HT1080 (cell line): ENCODE data around the gene CRABP2. TPM values are rescaled to one million over a fixed set of nuclear protein-coding genes. Genes with fewer than 3 reads are reported as not detected.

Experiments used
- DNase-seq: peaks from one replicate; pipeline ENCODE4 v3.0.0-alpha.2; 2015; ENCODE audit warnings: low read depth
- total RNA-seq: library from RNA; depleted of rRNA; stranded (reverse); fragments of >200 nt; shearing (Covaris generic); gene quantifications from 2 replicates; pipeline ENCODE4 v1.2.3, GENCODE V29; 2014

Gene CRABP2
- total RNA-seq, 1 experiment from 2014 or later: 8.6 TPM

GRCh38 chr1:156742801-156743200, 37.4 kb upstream of the CRABP2 start:
- DNase-seq: no peak

GRCh38 chr1:156742017-156742416, 36.6 kb upstream of the CRABP2 start:
- no peak for DNase-seq

- DNase-seq: no peak
Observed at GRCh38 chr1:156741481-156741983, 36.1 kb upstream of the CRABP2 start.

- peak; percentile 100 for DNase-seq
Observed at GRCh38 chr1:156740741-156741480, 35.5 kb upstream of the CRABP2 start, which contains the start of gene MRPL24. MRPL24 (minus strand) TSS chr1:156741088; CDS start chr1:156738704, 2,384 bp downstream.

GRCh38 chr1:156740237-156740740, 34.9 kb upstream of the CRABP2 start:
- no peak for DNase-seq

- DNase-seq: no peak
Observed at GRCh38 chr1:156738916-156739315, 33.5 kb upstream of the CRABP2 start.

GRCh38 chr1:156738407-156738806, 33.0 kb upstream of the CRABP2 start:
- no peak for DNase-seq

GRCh38 chr1:156733989-156734584, 28.7 kb upstream of the CRABP2 start:
- DNase-seq: no peak

- DNase-seq: peak; percentile 97
Observed at GRCh38 chr1:156728599-156729462, 23.4 kb upstream of the CRABP2 start, which contains the start of gene ISG20L2. ISG20L2 (minus strand) TSS chr1:156728766; CDS start chr1:156727652, 1,114 bp downstream.

GRCh38 chr1:156727926-156728598, 22.7 kb upstream of the CRABP2 start, which contains the start of gene METTL25B:
METTL25B (plus strand) TSS chr1:156728469; CDS start chr1:156729105, 636 bp downstream.
- DNase-seq: no peak

GRCh38 chr1:156727492-156727891, 22.1 kb upstream of the CRABP2 start:
- DNase-seq: no peak

GRCh38 chr1:156726549-156727226, 21.3 kb upstream of the CRABP2 start:
- DNase-seq: peak; percentile 71

- DNase-seq: peak; percentile 93
Observed at GRCh38 chr1:156725683-156726280, 20.4 kb upstream of the CRABP2 start.

GRCh38 chr1:156721535-156721934, 16.2 kb upstream of the CRABP2 start:
- no peak for DNase-seq

- DNase-seq: no peak
Observed at GRCh38 chr1:156721131-156721530, 15.7 kb upstream of the CRABP2 start.

GRCh38 chr1:156717351-156717750, 12.0 kb upstream of the CRABP2 start:
- DNase-seq: no peak

GRCh38 chr1:156714830-156715229, 9.4 kb upstream of the CRABP2 start:
- no peak for DNase-seq

GRCh38 chr1:156712626-156713025, 7.2 kb upstream of the CRABP2 start:
- DNase-seq: no peak

GRCh38 chr1:156711011-156711817, 5.8 kb upstream of the CRABP2 start:
- DNase-seq: no peak
